UCSD-AML1 (cell line): ENCODE results near the gene S100A10.

Source experiments
- DNase-seq: peaks from one replicate; lab custom pipeline; 2025; ENCODE audit not compliant: unreplicated experiment; lab: John Stamatoyannopoulos, UW

S100A10 gene

DNA sequence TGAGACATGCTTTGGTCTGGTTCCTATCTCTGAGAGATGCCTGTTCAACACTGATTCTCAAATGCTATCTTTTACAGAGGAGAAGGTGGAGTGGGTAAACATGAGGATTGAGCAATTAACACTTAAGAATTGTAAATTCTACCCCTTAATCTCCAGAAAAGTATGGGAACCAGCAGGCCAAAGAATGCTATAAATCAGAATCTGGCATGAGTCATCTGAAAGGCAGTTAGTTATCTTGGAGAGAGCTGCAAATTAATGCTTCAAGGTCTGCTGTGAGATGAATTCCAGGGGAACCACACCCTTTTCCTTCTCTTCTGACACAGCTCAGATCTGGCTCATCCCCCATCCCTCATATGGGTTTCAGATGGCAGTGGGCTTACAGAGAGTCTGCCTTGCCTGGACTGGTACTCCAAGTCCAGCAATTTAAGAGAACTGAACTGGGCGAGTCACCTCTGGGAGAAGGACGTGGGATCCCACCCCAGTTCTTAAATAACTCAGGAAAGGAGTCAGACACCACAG, 5.2 kb downstream of the S100A10 start:
- DNase-seq, result no peak

DNA sequence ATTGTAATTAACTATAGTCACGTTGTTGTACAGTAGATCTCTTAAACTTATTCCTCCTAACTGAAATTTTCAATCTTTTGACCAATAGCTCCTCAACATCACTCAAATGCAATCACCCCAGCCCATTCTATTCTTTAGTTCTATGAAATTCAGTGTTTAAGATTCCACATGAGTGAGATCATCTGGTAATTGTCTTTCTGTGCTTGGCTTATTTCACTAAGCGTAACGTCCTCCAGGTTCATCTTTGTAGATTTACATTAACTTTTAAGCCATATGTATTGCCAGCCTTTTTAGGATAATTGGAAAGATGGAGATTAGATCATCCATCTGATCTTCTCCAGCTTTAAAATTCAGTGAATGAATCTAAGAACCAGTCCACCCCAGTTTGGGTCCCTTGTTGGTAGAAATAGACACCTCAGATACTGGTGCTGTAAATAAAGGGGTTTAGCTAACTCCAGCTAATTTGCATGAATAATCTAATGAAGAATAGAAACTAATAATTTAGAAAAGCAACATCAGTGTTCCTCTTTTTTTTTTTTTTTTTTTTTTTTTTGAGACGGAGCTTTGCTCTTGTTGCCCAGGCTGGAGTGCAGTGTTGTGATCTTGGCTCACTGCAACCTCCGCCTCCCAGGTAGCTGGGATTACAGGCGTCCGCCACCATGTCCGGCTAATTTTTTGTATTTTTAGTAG, 7.0 kb downstream of the S100A10 start:
- no peak for DNase-seq

DNA sequence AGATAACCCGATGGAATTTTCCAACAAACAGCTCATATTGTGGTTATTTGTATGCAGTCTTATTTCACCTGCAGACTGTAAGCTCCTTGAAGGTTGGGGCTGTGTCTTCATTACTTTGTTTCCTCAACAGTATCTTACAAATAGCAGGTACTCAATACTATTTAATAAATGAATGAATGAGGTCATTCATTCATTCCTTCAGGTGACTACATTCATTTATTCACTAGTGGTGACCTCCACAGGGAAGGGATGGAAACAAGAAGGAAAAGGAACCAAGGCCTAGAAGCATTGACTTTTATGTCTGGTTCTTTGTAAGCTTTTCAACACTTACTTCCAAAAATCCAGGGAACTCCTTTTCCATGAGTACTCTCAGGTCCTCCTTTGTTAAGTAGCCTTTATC, 7.9 kb downstream of the S100A10 start:
- no peak for DNase-seq

GRCh38 chr1:151985270-151985669, 8.4 kb downstream of the S100A10 start:
- no peak for DNase-seq

DNA sequence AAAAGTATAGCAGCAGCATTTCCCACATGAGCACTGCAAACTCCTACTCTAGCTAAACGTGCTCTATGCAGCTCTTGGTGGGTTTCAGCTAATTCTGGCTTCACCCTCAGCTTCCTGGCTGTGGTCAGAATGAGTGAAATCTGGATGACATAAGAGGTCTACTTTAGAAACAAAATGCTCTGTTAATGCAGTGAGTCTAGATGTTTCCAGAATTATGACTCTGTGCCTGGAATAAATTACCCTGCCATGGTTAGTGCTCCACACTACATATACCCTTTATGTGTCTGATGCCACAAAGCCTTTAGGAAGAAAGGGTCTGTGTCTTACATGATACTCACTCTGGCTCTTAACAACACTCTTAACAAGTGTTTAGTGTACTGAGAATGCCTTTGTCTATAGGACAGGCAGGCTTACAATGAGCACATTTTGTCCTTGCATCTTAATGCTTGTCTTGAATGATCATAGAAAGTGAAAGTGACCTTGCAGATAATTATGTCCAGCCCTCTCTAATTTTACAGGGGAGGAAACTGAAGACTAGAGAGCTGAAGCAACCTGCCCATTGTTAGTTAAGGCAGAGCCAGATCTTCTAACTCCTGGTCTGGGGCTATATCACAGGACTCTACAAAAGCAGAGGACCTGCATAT, 9.2 kb downstream of the S100A10 start:
- no peak for DNase-seq

DNA sequence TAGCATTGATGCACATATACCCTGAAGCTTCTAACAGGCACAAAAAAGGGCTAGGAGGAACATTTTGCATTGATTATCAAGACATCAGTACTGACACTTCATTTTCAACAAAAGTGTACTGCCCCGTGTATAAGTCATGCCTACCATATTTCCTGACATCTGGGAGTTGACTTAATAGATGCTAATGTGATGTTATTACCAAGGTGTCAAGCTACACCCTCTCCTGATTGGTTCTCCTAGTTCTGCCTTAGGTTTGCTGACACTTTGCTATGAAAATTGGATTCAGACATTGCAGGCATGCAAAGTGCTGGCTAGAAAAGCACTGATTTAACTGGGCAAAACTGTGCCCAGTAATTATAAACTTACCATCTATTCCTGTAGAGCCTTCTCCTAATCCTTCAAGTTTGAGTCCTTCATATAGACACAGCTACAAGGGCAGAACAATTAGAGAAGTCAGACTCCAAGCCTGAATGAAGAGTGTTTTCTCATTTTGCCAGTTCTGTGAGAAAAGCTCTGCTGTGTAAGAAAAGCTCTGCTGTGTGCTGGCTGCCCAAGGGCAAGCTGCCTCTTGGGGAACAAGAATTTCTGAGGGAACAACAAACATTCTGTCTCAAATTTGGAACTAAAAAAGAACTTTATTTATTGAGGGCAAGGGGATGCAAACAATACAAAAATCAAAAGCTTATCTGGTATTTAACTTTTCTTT, 11.2 kb downstream of the S100A10 start:
- DNase-seq, result no peak

DNA sequence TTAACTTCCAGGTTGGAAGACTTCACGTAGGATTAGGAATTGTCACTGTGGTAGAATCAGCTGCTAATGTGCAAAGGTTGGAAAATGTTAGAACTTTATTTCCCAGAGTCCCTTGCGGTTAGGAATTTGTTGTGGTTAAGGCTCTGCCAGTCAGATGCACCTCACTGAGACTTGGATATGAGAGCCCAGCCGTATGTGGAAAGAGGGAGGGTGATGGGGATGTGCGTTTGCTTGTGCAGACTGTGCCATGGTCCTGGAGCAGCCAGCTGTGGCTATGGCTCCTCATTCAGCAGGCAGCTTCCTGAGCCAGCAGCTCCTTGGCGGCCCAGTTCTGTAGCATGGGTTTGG, 12.5 kb downstream of the S100A10 start:
- DNase-seq, result no peak

DNA sequence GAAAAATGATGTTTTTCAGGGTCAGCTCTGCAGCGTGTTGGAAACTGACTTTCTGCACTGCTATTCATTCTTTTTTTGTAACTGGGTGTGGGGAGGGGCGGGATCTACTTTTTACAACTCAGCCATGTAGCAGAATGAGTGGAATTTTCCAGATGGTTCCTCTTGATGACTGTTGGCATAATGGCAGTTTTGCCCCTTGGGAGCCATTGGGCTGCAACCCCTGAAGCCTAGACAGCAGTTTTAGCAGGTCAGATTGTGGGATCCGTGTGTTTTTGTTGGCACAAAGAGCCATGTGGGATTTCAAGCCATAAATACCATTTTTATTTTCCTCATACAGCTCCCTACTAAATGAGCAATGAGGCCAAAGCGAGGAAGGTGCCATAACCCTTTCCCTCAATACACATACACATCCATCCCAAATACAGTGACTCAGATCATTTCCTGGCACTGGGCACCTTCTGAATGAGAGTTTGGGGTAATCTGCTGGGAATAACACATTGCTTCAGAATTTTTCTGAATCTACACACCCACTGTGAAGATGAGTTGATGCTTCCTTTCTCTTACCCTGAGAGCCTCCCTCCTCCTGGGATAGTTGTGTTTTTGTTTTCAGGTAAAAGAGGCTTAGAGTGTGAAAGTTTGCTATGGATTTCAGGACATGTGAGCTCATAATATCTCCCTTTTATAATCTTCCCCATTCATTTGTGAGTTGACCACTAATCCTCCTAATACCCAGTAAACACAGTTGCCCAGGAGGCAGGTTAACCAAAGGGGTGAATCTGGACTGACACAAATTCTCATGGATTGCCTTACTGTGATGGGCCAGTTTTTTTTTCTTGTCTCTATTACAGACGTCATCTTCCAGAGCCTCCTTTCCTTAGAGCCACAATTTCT, 13.1 kb downstream of the S100A10 start:
- no peak for DNase-seq

- no peak for DNase-seq
Measured at GRCh38 chr1:151978922-151979321, 14.7 kb downstream of the S100A10 start.

DNA sequence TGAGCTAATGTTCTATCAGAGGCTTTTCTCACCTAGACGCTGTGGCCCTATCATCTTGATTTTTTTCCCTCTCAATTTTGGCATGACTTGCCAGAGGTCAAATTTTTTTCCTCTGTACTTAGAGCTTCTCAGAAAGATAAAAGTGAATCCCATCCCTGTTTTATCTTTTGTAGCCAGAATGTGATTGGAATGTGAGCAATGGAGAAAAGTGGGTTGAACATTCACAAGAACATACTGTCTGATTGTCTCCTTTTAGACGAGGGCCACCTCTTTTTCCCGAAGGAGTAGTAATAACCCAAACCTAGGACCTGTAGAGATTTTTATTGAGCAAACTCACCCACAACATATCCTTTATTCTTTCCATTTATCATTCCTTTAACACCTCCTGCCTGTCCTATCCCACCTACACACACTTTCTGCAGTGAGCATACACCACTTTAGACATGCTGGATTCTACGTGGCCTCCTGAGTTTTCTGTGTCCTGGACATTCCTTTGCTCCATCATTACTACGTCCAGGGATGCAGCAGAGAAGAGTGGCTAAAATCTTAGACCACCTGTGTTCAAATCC, 15.9 kb downstream of the S100A10 start:
- no peak for DNase-seq

DNA sequence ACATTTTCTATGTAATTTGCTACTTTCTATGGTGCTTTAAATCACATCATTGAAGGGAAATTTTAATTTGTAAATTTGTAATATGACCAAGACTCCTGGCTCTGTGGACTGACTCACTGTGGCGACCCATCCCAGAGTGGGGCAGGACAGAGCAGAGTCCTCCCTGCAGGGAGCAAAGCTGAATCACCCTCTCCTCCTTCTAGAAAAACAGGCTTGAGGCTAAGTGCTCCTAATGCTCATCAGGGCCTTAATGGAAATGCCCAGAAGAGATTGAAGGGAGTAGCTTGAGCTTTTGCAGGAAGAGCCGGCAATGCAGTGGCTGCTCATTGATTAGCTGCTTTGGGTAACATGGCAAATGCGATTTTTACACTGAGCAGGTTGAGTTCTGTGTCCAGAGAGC, 16.8 kb downstream of the S100A10 start:
- DNase-seq, result no peak

DNA sequence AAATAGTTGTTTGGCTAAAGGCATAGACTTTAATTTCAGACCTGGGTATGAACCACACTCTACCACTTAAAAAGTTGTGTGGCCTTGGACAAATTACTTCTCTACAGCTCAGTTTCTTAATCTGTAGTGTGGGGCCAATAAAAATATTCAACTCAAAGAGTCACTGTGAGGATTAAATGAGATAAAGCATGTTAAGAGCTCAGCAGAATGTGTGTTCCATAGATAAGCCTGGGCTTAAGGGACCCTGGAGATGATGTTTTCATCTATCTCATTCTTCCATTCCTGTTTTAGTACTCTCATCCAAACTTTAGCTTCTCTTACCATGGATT, 17.7 kb downstream of the S100A10 start:
- DNase-seq, result no peak

GRCh38 chr1:151975311-151976014, 18.2 kb downstream of the S100A10 start:
- no peak for DNase-seq

GRCh38 chr1:151972542-151973248, 21.0 kb downstream of the S100A10 start:
- DNase-seq, result no peak

GRCh38 chr1:151970626-151971025, 23.0 kb downstream of the S100A10 start:
- DNase-seq, result no peak

GRCh38 chr1:151970128-151970527, 23.5 kb downstream of the S100A10 start:
- DNase-seq, result no peak

DNA sequence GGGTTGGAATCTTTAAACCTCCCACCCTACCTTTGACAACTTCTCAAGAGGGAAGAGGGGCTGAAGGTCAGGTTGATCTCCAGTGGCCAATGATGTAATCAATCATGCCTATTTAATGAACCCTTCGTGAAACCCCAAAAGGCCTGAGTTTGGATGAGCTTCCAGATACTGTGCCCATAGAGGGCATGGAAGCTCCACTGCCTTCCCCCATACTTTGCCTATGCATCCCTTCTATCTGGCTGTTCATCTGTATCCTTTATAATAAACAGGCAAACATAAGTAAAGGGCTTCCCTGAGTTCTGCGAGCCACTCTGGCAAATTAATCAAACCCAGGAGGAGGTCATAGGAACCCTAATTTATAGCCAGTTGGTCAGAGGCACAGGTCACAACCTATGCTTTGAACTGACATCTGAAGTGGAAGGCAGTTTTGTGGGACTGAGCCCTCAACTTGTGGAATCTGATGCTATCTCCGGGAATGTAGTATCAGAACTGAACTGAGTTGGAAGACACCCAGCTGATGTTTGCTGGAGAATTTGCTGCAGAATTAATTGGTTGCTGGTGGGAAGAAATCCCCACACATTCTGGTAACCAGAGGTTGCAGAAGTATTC, 24.8 kb downstream of the S100A10 start:
- DNase-seq, result no peak

- DNase-seq, result peak; percentile 20
Measured at GRCh38 chr1:151968058-151968457, 25.6 kb downstream of the S100A10 start.

- DNase-seq, result no peak
Measured at GRCh38 chr1:151967091-151967490, 26.6 kb downstream of the S100A10 start.
